ENCODE measurements around the gene RWDD4. TPM values are rescaled to one million over a fixed set of nuclear protein-coding genes. Genes with fewer than 3 reads are reported as not detected.

Gene RWDD4
- total and polyA plus RNA-seq, 4 donors = 10.9 to 19.9 (median 16.0) TPM

- Histone ChIP-seq H3K4me3 (no peak overlapping the region), H3K9ac (ENCODE audit: insufficient read depth in 1 of 2, low read length in 2 of 2) (no peak overlapping the region), H3K4me1 (ENCODE audit: control insufficient read depth in 5 of 5, insufficient read depth in 5 of 5, low read length in 5 of 5) (no peaks in the 10 kb centered on the region), H3K9me3 (ENCODE audit: control insufficient read depth in 4 of 4, insufficient read depth in 3 of 4, low read length in 3 of 4) (no peaks in the 10 kb centered on the region), H3K27ac (ENCODE audit: low read depth in 1 of 2, low read length in 1 of 2) (no peak overlapping the region), H3K36me3 (ENCODE audit: control insufficient read depth in 4 of 4, insufficient read depth in 4 of 4, low read length in 4 of 4) (peaks cover 15 to 30% (median 18%) of the 10 kb centered on the region in 4 donors), H3K27me3 (ENCODE audit: control insufficient read depth in 3 of 3, insufficient read depth in 3 of 3, low read length in 2 of 3) (no peaks in the 10 kb centered on the region)
- 52 to 73% methylated on average over 3 of the region's 3 CpGs for whole genome bisulfite sequencing, 2 donors
- TF ChIP-seq CTCF (IDR thresholded peaks at IDR 0.05; ENCODE audit: control extremely low read depth, extremely low read depth) = no peak
- DNase-seq (no peak), ATAC-seq (ENCODE audit: insufficient read depth, low FRiP score) (no peak)
Observed at GRCh38 chr4:183674153-183674552, 15.2 kb upstream of the RWDD4 start.

- no peak for ATAC-seq (ENCODE audit: insufficient read depth, low FRiP score)
- WGBS, 2 donors = 92 to 93% methylated on average over 12 of the region's 12 CpGs
- H3K4me1 ChIP-seq (ENCODE audit: control insufficient read depth in 5 of 5, insufficient read depth in 5 of 5, low read length in 5 of 5) = peaks cover 0 to 2% (median 0%) of the 10 kb centered on the region in 5 donors
- H3K9me3 ChIP-seq (ENCODE audit: control insufficient read depth in 4 of 4, insufficient read depth in 3 of 4, low read length in 3 of 4) = no peaks in the 10 kb centered on the region
- no peak overlapping the region for H3K27ac ChIP-seq (ENCODE audit: low read depth in 1 of 2, low read length in 1 of 2)
- H3K27me3 ChIP-seq (ENCODE audit: control insufficient read depth in 3 of 3, insufficient read depth in 3 of 3, low read length in 2 of 3) = no peaks in the 10 kb centered on the region
- DNase-seq = no peak
- peaks cover 16 to 39% (median 29%) of the 10 kb centered on the region in 4 donors for H3K36me3 ChIP-seq (ENCODE audit: control insufficient read depth in 4 of 4, insufficient read depth in 4 of 4, low read length in 4 of 4)
- no peak for TF ChIP-seq CTCF (IDR thresholded peaks at IDR 0.05; ENCODE audit: control extremely low read depth, extremely low read depth)
- no peak overlapping the region for H3K4me3 ChIP-seq
- no peak overlapping the region for H3K9ac ChIP-seq (ENCODE audit: insufficient read depth in 1 of 2, low read length in 2 of 2)
Observed at GRCh38 chr4:183670960-183671555, 12.1 kb upstream of the RWDD4 start.

- DNase-seq (no peak), ATAC-seq (ENCODE audit: insufficient read depth, low FRiP score) (no peak)
- Histone ChIP-seq H3K27ac (ENCODE audit: low read depth in 1 of 2, low read length in 1 of 2) (no peak overlapping the region), H3K4me1 (ENCODE audit: control insufficient read depth in 5 of 5, insufficient read depth in 5 of 5, low read length in 5 of 5) (peaks cover 0 to 2% (median 0%) of the 10 kb centered on the region in 5 donors), H3K4me3 (no peak overlapping the region), H3K9me3 (ENCODE audit: control insufficient read depth in 4 of 4, insufficient read depth in 3 of 4, low read length in 3 of 4) (no peaks in the 10 kb centered on the region), H3K36me3 (ENCODE audit: control insufficient read depth in 4 of 4, insufficient read depth in 4 of 4, low read length in 4 of 4) (peaks cover 16 to 46% (median 33%) of the 10 kb centered on the region in 4 donors), H3K9ac (ENCODE audit: insufficient read depth in 1 of 2, low read length in 2 of 2) (no peak overlapping the region), H3K27me3 (ENCODE audit: control insufficient read depth in 3 of 3, insufficient read depth in 3 of 3, low read length in 2 of 3) (no peaks in the 10 kb centered on the region)
- TF ChIP-seq CTCF (IDR thresholded peaks at IDR 0.05; ENCODE audit: control extremely low read depth, extremely low read depth) = no peak
- 78 to 86% methylated on average over 3 of the region's 3 CpGs for WGBS, 2 donors
Observed at GRCh38 chr4:183670251-183670650, 11.3 kb upstream of the RWDD4 start.

GRCh38 chr4:183666088-183666487, 7.1 kb upstream of the RWDD4 start:
- no peak for TF ChIP-seq CTCF (IDR thresholded peaks at IDR 0.05; ENCODE audit: control extremely low read depth, extremely low read depth)
- Histone ChIP-seq H3K27me3 (ENCODE audit: control insufficient read depth in 3 of 3, insufficient read depth in 3 of 3, low read length in 2 of 3) (no peaks in the 10 kb centered on the region), H3K4me3 (no peak overlapping the region), H3K4me1 (ENCODE audit: control insufficient read depth in 5 of 5, insufficient read depth in 5 of 5, low read length in 5 of 5) (peaks cover 0 to 3% (median 0%) of the 10 kb centered on the region in 5 donors), H3K27ac (ENCODE audit: low read depth in 1 of 2, low read length in 1 of 2) (no peak overlapping the region), H3K36me3 (ENCODE audit: control insufficient read depth in 4 of 4, insufficient read depth in 4 of 4, low read length in 4 of 4) (peaks cover 14 to 39% (median 31%) of the 10 kb centered on the region in 4 donors), H3K9ac (ENCODE audit: insufficient read depth in 1 of 2, low read length in 2 of 2) (no peak overlapping the region), H3K9me3 (ENCODE audit: control insufficient read depth in 4 of 4, insufficient read depth in 3 of 4, low read length in 3 of 4) (no peaks in the 10 kb centered on the region)
- 90 to 100% methylated on average over 1 of the region's 1 CpG for WGBS, 2 donors
- DNase-seq (peak in 1 of 3 donors; percentile 2), ATAC-seq (ENCODE audit: insufficient read depth, low FRiP score) (peak; percentile 41)

Measured in lung (tissue), 12 donors.